ENCODE measurements around the gene CDH13.

Gene CDH13

DNA sequence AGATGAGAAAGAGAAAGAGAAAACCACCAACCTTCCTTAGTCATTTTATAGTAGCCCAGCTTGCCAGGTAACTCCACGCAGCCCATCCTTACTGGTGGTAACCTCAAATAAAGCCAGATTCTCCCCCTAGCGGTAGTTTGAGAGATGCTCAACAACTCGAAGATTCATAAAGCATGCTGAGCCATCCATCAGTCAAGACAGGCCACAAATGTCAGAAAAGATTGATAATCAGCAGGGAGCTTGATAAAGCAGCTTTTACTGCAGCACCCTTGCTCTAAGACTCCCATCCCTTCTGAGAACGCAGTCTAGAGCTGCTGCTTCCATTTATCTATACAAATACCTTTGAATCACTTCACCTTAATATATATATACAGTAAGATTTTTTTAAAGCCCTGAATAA lies 729.5 kb downstream of the CDH13 start:
- no peak for DNase-seq (ENCODE audit: low read depth)

DNA sequence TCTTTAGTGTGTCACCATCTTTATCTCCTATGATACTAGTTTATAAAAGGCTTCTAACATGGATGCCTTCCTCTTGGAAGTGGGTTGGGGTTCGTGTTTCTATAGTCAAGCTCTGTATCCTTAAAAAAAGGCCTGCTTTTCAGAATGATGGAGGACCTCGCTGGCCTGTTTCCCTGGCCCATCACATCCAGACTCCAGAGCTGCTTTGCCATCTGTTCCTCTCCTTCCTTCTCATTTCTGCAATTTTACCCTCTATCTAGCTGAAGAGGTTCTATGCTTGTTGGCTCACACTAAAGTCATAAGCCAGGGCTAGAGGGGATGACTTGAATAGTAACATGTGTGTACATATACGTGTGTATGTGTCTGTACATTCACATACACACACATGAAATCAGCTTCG lies 730.2 kb downstream of the CDH13 start:
- DNase-seq (ENCODE audit: low read depth): no peak

DNA sequence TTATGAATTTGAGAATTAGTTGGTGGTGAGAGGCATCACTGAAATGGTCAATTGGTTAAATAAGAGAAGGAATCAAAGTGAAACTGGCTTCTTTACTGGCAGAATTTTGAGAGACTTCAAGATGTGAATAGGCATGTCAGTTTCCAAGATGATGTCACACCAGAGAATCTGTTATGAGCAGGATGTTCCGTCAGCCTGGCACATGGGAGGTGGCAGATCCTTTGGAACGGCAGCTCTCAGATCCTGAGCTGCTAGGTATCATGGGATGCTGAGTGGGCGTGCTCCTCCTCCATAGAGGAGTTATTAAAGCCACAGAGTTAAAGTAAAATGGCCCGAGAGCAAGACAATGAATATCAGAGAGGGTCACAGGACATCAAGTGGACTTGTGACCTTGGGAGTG lies 736.8 kb downstream of the CDH13 start:
- no peak for DNase-seq (ENCODE audit: low read depth)

DNA sequence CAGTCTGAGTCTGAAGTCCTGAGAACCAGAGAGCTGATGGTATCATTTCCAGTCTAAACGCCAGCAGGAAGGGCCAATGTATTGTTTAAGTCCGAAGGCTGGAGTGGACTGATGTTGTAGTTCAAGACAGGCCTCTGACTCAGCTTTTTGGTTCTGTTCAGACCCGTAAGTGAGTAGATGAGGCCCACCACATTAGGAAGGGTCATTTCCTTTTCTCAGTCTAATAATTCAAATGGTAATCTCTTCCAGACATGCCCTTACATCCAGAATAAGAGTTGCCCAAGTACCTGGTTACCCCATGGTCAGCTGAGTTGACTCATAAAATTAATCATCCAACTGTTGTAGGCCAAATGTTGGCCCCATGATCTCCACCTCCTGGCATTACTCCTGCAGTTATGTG lies 738.4 kb downstream of the CDH13 start:
- no peak for DNase-seq (ENCODE audit: low read depth)

DNA sequence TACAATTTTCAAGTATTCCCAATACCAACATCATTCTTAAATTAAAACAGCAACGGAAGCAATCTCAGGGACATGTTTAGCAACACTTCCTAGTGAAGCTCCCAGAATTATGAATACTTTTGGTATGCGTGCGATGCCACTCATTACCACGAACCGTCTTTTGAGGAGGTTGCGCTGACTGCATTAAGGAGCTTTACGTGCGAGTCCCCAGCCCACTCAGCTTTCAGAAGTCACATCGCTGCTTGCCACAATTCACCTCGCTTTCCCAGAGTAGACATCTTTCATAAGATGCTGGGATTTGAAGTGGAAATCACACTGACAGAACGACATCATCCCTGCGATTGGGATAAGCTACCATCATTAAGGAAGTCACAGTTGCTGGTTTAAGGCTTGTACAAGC lies 739.5 kb downstream of the CDH13 start:
- DNase-seq (ENCODE audit: low read depth): no peak

DNA sequence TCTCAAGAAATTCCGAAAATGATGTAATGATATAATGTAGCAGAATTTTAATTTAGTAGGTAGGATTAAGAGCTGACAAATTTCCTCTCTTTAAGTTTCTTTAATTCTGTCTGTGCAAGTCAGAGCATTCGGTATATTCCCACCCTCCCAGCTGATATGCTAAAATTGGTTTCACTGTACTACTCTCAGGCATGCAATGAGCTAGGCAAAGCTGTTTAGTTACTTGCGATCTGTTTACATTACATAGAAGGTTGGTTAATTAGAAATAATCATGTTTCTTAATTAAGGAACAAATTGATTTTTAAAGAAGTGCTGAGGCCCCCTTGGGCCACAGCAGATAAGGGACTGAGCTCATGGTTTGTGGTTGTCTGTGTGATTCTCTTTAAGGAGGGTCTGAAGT lies 748.2 kb downstream of the CDH13 start:
- no peak for DNase-seq (ENCODE audit: low read depth)

DNA sequence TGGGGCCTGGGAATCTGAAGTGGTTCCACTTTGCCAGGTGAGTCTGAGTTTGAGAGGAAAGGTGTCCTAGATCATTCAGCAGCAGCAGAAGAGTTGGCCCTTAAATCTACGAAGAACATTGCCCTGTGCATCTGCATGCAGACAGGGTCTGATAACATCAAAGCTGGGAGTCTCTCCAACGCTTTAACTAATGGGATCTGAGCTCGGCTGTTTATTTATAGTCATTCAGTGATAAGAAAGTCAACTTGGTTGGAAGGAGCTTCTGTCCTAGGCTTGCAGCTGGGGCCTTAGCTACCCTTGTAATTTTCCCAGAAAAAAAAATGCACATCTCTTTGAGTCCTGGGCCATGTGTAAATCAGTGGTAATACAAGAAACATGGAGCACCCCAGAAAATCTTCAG lies 763.0 kb downstream of the CDH13 start:
- no peak for DNase-seq (ENCODE audit: low read depth)

DNA sequence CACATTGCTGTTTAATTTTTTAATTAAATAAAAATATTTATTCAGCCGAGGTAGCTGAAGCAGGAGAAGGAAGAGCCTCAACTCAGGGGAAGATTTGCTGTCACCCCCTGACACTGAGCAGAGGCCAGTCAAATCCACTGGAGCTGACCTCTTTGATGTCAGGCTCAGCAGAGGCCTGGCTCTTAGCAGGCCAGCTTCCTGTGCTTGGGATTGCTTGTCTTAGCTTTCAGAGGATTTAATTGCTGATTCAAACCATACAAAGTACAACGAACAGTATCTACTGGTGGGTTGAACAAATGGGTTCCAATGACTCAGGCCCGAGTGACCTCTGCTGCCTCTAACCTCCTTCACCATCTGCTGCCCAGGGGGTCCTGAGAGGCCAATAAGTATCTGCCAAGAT lies 764.0 kb downstream of the CDH13 start:
- no peak for DNase-seq (ENCODE audit: low read depth)

DNA sequence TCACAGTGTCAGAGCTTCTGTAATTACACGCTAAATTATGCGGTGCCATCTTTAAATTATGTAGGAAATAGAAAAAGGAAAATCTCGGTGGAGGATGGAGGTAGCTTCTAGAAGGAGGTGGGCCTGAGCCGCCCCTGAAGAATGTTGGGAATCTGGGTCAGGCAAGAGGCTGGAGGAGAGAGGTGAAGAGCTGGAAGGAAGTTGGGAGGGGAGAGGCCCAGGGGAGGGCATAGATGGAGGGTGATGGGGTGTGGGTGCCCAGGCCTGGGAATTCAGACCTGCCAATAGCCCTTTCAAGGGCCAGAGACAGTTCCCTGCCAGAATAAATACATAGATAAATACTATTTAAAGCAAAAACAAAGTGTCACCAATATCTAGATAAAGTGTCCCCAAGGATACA lies 766.0 kb downstream of the CDH13 start:
- DNase-seq (ENCODE audit: low read depth): no peak

DNA sequence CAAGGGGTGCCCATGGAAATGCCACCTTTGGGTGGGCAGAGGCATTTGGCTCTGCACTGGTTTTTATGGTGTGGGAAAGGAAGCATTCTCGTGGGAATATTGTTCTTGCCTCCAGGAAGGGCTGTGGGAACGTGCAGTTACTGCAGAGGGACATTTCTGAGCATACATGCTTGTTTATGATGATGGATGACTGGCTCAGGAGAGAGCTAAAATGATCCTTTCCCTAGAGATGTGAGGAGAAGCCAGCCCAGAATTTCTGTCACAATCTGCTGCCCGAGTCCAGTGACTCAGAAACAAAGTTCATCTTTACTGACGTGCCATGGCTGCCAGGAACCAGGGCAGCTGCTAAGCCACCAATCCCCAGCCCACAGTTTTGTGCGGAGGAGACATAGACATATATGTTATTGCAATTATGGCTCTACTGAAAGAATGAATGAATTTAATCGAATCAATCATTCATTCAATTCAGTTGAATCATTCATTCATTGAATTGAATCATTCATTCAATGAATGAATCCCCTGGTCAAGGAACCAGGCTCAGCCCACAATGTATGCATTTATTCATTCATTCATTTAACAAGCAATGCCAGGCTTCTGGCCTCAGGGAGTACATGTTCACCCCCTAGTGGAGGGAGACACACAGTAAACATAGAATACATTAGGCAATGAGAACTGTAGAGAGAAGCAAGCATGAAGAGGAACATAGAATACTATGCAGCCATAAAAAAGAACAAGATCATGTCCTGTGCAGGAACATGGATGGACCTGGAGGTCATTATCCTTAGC lies 766.6 kb downstream of the CDH13 start:
- DNase-seq (ENCODE audit: low read depth): no peak

DNA sequence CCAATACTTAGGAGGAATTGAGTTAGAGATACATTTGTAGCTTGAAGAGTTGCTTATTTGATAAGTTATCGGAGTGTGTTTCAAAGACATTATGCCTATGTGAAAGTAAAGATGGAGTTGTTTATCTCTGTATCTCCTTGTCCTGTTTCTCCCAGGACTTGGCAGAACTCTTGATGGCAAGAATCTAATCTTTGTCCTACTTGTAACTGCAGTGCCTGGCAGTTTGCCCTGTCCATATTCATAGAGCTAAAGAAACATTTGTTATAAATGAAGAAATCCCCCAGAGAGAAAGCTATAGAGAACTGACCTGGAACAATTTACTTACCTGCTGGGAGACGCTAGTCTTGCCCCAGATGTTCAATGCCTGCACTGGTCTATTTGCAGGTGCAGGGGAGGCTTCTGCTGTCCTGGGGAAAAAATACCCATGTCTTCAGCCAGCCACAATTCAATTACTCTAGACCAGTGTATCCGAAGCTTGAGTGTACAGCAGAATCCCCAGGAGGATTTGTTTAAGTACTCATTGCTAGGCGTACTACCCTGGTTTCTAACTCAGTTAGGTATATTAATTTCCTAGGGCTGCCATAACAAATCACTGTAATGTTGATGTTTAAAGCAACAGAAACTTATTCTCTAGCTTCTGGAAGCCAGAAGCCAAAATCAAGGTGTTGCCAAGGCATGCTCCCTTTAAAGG lies 771.0 kb downstream of the CDH13 start:
- no peak for DNase-seq (ENCODE audit: low read depth)

DNA sequence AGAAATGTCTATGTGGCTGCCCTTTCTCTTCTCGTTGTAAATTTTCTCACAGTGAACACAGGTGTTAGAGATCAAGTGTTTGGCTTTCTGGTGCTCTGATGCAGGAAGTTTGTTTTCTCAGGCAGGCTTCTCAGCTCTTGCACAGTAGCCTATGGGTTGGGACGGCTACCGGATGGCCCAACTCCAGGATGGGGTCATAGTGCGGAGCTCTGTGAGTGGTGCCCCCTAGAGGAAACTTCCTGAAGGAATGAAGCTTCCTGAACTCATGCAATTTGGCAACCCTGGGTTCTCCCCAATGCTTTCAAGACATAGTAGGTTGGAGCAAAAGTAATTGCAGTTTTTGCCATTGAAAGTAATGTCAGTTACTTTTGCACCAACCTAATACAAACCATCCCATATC lies 773.5 kb downstream of the CDH13 start:
- no peak for DNase-seq (ENCODE audit: low read depth)

DNA sequence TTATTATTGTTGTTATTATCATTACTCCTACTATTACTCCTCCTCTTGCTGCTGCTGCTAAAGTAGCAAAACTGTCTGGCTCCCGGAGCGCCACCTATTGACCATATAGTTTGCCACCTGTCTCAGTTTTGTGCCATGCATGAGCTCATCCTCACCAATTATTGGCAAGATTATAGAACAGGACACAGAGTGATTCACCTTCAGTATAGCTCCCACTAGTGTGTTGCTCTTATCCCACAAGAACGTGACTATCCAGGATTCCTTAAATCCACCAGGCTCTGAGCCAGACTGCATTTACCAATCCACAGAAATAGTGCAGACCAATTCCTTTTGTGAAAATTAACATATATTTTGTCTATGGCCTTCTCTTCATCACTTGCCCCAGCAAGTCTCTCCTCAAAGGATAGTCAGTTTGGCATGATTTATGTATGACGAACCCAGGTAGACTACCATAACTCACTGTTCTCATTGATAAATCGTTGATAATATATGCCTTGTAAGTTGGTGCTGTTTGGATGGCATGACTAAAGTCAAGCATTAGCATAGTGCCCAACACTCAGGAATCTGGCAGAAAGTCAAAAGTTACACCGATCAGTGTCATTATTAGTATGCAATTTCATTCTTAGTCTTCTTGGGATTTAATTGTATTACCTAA lies 775.5 kb downstream of the CDH13 start:
- no peak for DNase-seq (ENCODE audit: low read depth)

DNA sequence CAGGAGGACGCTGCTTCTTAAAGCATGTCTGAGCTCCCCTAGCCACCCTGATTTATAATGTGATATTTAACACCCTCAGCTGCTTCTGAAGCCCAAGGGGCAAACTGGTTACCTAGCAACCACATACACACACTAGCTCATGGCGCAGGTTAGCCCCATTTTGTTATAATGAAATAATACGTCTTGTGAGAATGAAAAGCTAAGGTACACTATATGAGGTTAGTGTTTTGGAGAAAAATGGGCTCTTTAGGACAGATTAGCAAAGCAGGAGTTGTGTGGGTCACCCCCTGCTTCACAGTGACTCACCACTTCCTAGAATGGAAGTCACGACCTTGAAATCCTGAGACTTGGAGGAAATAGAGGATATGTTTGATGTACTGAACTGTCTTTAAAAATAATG lies 776.2 kb downstream of the CDH13 start:
- no peak for DNase-seq (ENCODE audit: low read depth)

DNA sequence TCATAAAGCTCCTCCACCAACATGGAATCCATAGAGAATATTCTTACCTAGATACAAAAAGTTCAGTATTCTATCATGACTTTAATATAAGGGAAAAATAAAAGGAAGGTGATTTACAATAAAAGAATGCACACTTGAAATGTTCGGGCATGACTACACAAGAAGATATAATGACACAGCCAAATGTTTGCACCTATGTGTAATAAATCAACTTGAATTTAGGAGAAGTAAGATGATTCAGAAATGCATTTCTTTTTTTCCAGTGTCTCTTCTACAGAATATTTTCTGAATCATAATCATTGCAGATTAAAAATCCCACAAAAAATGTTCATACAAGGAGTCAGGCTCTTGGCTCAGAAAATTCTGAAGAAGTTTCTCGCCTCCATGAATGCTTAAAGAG lies 777.0 kb downstream of the CDH13 start:
- DNase-seq (ENCODE audit: low read depth): no peak

DNA sequence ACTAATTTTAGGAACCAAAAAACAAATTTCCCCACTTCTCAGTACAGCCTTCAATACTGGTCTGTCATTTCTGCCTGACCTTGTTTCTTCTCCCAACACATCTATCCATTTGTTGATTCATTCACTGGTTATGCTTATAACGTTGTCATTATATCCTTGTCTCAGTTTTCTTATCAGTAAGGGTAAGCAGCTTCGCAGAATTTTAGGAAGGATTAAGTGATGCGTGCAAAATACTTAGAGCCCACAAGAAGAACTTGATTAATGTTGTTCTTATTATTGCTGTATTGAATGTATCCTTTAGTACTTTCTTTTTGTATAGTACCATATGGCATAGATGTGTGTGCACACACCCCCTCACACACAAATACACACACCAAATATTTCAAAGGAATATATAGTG lies 777.5 kb downstream of the CDH13 start:
- DNase-seq (ENCODE audit: low read depth): no peak

DNA sequence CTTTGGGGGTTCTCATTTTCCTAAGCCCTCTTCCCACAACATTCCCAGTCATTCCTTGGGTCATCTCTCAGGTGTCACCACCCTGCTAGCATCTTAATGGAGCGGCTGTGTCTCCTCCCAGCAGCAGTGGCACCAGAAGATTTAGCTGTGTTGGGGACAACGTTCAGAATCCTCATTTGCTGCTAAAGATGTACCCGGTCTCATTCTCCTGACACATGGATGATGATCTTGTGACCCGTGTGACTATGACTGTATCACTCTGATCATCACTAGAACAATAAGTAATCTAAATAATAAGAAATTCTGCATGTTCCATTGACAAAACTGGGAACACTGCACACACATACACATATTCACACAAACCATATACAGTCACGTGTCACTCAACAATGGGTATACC lies 781.2 kb downstream of the CDH13 start:
- DNase-seq (ENCODE audit: low read depth): no peak

DNA sequence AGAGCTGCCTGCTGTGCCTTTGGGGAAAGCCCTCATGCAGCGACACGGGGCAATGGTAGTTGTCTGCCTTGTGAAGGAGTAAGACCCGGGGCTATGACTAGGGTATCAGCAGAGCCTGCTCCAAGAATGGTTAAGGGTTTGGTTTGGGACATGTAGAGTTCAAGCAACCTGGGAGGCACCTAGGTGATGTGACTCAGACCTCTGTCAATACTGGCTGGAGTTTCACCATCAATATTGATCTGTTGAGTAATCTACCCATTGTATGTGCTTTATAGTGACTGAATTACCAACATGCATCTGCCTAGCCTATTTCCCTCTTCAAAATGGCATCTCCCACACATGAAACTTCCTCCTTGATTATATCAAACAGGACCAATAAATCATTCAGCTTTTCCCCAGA lies 782.6 kb downstream of the CDH13 start:
- DNase-seq (ENCODE audit: low read depth): no peak

DNA sequence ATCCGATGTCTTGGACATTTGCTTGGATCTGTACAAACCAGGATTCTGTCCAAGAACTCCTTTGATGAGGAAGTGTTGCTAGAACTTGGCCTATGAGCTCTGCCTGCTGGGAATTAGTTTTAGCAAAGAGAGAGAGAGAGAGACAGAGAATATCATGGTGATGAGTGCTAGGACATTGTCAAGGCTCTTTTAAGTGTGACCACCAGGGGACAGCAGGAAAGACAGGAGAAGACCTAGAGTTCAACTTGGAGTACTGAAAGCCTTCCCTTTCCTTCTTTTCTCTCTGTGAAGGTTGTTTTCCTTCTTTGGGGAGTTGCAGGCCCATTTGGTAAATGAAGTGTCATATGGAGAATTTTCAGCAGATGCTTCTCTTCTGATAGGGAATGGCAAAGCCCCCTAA lies 791.8 kb downstream of the CDH13 start:
- no peak for DNase-seq (ENCODE audit: low read depth)

DNA sequence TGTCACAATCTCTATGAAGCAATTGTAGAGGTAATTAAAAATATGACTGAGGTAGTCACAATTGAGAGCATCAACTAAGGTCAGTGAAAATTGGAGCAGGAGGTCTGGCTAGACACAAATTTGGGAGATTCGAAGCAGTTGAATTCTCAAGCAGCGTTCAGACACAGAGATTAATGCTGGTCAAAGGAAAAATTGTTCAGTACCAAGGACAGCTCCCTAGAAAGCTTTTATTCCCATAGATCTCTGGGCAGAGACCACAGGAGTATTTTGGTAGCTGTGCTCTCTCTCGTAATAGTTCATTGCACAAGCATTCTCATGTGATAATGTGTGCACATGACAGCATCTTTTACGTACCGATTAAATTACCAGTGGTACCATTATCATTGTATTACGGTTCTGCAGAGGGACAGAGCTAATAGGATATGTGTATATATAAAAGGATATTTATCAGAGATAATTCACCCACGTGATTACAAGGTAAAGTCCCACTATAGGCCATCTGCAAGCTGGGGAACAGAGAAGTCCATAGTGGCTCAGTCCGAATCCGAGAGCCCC lies 793.5 kb downstream of the CDH13 start:
- no peak for DNase-seq (ENCODE audit: low read depth)

DNA sequence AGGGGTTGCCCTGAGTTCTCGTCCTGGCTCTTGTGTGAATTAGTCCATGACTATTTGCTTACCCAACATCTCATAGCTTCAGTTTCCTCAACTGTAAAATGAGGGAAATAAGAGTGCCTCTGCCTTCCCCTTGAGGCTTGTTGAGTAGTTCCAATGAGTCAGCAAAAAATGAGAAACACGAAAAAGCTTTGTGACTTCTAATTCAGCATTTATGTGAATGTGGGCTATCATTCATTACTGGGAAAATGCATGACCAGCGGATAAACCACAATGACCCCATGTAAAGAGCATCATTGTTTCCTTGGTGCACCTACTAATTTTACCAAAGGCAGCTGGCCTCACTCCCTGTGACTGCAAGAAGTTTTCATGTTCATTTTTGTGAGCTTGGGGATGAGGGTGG lies 806.4 kb downstream of the CDH13 start:
- no peak for DNase-seq (ENCODE audit: low read depth)

DNA sequence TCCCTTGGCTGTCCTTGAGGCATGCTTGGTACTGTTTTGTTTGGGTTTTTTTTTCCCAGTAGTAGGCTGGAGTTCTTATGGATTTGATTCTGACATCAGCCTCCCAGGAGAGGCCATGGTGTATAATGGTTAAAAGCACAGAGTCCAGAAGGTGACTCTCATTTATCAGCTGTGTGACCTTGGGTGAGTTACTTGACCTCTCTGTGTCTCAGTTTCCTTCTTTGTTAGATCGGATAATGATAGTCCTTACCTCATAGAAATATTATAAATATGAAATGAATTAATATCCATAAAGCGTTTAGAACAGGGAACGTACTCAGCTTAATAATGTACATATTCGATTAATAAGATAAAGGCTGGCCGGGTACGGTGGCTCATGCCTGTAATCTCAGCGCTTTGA lies 810.3 kb downstream of the CDH13 start:
- no peak for DNase-seq (ENCODE audit: low read depth)

DNA sequence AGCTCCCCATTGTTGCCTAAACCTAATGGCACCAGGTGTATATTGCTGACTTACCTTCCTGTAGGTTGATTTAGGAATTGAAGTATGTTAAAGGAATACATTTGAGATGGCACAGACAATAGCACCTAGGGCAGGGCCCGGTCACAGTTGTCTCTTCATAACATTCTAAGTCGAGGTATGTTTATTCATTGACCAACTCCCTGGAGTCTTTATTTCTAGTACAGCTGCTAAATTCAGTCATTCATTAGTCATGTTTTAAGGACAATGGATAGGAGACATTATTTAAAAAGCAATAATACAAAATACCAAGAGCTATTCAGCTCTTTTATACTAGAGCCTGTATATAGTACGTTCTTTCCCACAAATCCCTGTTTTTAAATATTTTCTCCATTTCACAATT lies 811.6 kb downstream of the CDH13 start:
- no peak for DNase-seq (ENCODE audit: low read depth)

Measured in activated T-cell treated with anti-CD3 and anti-CD28 coated beads for 24 hours (primary cell).